GM12891 (cell line): ENCODE results near the gene NGB.

Experiments
- PAX5 ChIP-seq: IDR thresholded peaks from 2 replicates; pipeline ENCODE4 v1.6.1; 2011; ENCODE audit warnings: low read length, moderate library complexity, mild to moderate bottlenecking; ENCODE audit not compliant: insufficient read depth, severe bottlenecking
- POLR2A ChIP-seq: IDR thresholded peaks from 2 replicates; pipeline ENCODE4 v1.6.1; 2011; ENCODE audit warnings: low read depth, low read length, control low read depth
- POLR2AphosphoS5 ChIP-seq: IDR thresholded peaks from 2 replicates; pipeline ENCODE4 v1.6.1; 2011; ENCODE audit warnings: low read depth, low read length, control low read depth
- POU2F2 ChIP-seq: IDR thresholded peaks from 2 replicates; pipeline ENCODE4 v1.6.1; 2011; ENCODE audit warnings: low read depth, mild to moderate bottlenecking, control low read depth, low read length, moderate library complexity
- TAF1 ChIP-seq: IDR thresholded peaks from 2 replicates; pipeline ENCODE4 v1.6.1; 2011; ENCODE audit warnings: low read depth, low read length, control low read depth

DNA sequence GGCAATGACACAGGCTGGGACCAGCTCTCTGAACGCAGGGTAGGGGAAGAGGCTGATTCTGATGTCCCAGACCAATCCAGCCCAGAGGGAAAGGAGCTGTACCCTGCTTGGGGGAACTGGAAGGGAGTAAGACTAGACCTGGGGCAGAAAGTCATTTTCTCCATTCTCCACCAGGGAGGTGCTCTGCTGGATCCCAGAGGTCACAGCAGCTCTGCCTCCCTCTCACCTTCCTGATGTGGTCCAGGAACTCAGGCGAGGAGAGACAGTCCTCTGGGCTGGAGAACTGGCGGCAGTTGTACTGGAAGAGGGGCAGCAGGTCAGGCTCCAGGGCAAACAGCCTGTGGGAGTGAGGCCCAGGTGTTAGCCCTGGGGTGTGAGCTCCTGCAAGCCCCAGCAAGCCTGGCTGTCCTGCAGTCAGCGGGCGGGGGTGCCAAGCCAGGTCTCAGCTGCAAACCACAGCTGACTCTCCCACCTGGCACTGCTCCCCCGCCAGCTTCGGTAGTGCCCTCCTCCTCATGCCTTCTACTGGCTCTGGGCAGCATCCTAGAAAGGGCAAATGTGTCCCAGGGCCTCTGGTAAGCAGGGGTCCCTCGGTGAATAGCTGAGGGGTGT lies 1.9 kb downstream of the NGB start:
- TF ChIP-seq POLR2A (no peak), POLR2AphosphoS5 (no peak), POU2F2 (no peak), TAF1 (no peak), PAX5 (no peak)
